ENCODE measurements around the gene ZNF860.

Gene ZNF860

GRCh38 chr3:31959951-31960792 is 21.4 kb upstream of the ZNF860 start:
- no peak for TF ChIP-seq CTCF (IDR thresholded peaks at IDR 0.05; ENCODE audit: insufficient read depth, low read depth, low read length, missing control alignments)
- DNase-seq (ENCODE audit: low read depth): no peak
- no peak overlapping the region for H3K4me3 ChIP-seq (ENCODE audit: low read depth, low read length)

GRCh38 chr3:31960793-31961431 is 20.6 kb upstream of the ZNF860 start:
- TF ChIP-seq CTCF (IDR thresholded peaks at IDR 0.05; ENCODE audit: insufficient read depth, low read depth, low read length, missing control alignments): no peak
- no peak for DNase-seq (ENCODE audit: low read depth)
- no peak overlapping the region for H3K4me3 ChIP-seq (ENCODE audit: low read depth, low read length)

GRCh38 chr3:31962801-31963205 is 18.7 kb upstream of the ZNF860 start:
- TF ChIP-seq CTCF (IDR thresholded peaks at IDR 0.05; ENCODE audit: insufficient read depth, low read depth, low read length, missing control alignments): no peak
- no peak for DNase-seq (ENCODE audit: low read depth)

GRCh38 chr3:31966978-31967591 is 14.5 kb upstream of the ZNF860 start:
- TF ChIP-seq CTCF (IDR thresholded peaks at IDR 0.05; ENCODE audit: insufficient read depth, low read depth, low read length, missing control alignments): no peak
- H3K4me3 ChIP-seq (ENCODE audit: low read depth, low read length): no peak overlapping the region
- no peak for DNase-seq (ENCODE audit: low read depth)

More at GRCh38 chr3:31962801-31963205, 18.7 kb upstream of the ZNF860 start:
- no peak overlapping the region for H3K4me3 ChIP-seq (ENCODE audit: low read depth, low read length)

- no peak for TF ChIP-seq CTCF (IDR thresholded peaks at IDR 0.05; ENCODE audit: insufficient read depth, low read depth, low read length, missing control alignments)
- H3K4me3 ChIP-seq (ENCODE audit: low read depth, low read length): no peak overlapping the region
- DNase-seq (ENCODE audit: low read depth): no peak
Observed at GRCh38 chr3:31967592-31967991, 14.0 kb upstream of the ZNF860 start.

GRCh38 chr3:31968369-31968926 is 13.1 kb upstream of the ZNF860 start:
- no peak for DNase-seq (ENCODE audit: low read depth)
- no peak for TF ChIP-seq CTCF (IDR thresholded peaks at IDR 0.05; ENCODE audit: insufficient read depth, low read depth, low read length, missing control alignments)
- H3K4me3 ChIP-seq (ENCODE audit: low read depth, low read length): no peak overlapping the region
